Activated CD4-positive, alpha-beta T cell treated with anti-CD3 and anti-CD28 coated beads for 24 hours (primary cell): ENCODE results near the gene LAMC1.

ENCODE experiments used
- DNase-seq, 2 donors: peaks; one replicate each; pipeline ENCODE4 v3.0.0-alpha.2; 2020; ENCODE audit warnings: low read depth in 2 of 2

Gene LAMC1

DNA sequence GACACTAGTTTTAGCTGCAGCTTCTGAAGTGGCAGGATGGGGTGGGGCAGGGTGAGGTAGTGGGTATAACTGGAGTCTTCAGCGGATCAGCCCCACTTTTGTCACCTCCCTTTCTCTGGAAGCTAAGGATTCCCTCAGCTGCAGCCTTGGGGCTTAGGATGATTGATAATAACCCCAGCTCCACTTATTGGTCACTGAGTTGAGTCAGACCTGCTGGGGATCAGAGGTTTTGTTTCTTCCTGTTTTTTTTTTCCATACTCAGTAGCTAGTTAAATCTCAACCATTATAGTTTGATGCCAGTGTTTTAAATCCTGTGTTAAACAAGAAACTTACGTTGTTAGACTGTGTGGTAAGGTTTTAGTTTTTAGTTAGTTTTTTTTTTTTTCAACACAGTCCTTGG is 57.2 kb downstream of the LAMC1 start:
- DNase-seq: no peak

DNA sequence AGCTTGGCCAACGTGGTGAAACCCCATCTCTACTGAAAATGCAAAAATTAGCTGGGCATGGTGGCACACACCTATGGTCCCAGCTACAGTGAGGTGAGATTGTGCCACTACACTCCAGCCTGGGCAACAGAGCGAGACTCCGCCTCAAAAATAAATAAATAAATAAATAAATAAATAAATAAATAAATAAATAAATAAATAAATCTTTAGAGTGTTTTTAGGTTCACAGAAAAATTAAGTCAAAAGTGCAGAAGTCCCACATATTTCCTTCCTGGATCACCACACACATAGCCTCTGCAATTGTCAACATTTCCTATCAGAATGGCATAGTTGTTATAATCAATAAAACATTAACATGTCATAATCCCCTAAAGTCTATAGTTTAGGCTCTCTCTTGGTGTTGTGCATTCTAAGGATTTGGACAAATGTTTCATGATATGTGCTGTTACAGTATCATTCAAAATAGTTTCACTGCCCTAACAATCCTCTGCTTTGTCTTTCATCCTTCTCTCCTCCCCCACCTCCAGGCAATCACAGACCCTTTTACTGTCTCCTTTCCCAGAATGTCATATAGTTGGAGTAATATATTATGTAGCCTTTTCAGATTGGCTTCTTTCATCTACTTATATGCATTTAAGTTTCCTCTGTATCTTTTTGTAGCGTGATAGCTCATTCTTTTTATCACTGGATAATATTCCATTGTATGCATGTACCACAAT is 58.3 kb downstream of the LAMC1 start:
- DNase-seq: no peak

DNA sequence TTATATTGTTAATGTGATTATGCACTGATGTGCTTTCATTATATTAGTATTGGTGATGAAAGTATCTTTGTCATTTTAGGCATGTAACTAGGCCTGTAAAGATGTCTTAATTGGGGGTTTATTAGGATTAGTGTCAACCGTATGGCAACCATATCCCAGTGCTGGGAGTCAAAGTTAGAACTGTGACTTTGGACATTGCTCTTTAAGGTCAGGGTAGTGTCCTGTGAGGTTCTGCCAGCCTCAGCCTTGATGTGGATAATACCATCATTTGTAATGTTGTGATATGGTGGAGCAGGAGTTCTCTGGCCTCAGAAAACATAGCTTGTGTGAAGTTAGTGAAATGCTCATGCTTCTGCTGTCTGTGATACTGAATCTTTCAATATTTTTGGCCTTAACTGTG is 59.4 kb downstream of the LAMC1 start:
- DNase-seq: no peak

DNA sequence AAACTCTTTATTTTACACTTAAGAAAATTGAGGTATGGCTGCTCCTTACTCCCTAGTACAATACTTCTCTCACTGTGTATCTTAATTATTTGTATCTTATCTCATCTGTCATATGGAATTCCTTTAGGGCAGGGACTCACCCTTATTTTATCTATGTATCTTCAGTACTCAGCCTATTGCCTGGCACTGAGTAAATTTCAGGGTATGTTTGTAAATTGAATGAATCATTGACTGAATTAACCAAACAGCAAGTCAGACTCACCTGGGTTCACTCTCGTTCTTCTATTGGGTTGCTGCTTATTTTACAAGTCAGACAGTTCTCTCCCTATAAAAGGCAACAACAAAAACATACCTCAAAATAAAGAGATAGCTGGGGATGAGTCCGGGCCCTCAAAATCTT is 63.8 kb downstream of the LAMC1 start:
- no peak for DNase-seq

DNA sequence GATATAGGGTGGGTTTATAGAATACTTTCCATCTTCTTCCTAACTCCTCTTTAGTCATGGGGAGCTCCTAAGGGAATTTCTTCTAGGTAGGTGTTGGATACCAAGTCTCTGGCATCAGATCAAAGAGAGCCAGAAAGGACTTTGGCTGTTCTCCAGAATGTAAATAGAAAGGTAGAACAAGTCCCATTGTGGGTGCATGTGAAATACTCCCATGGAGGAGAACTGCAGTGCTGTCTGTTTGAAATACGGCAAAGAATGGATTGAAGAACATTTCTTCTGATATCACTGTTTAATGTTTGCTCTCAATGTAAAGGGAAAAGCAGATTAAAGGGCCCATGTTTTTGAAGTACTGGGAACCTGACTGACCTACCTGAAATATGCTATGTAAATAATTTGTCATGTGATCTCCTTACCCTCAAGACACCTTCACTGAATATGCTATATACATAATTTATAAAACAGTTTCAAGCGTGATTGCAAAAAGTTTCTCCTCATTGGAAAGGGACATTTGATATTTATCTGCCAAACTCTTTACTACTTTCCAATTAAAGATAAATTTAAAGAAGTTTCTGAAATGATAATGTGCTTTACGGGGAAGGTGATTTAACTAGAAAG is 65.9 kb downstream of the LAMC1 start:
- no peak for DNase-seq

DNA sequence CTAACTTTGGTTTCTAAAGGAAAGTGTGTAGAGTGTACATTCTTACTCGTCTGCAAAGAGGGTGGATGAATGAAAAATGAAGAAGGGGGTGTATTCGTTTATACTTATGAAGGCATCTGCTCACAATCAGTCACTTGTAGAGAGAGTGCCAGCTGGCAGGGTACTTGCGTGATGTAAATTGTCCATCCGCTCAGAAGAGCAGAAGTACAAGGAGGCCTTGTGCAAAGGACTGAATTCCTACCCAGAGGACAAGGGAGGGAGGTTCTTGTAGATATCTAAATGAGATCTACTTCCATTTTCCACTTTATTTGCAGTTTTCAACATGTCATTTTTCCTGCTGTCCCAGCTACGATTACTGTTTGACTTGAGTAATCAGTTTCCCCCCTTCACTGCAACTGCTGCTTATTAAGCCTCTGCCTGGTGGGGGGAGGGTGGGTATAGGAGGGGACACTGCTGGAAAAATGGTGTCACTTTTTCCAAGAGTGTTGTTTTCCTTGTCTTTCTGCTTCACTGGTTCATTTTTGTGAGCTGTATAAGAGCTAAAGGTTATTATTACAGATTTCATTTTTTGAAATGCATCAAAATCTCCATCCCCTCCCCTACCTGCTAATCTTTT is 67.3 kb downstream of the LAMC1 start:
- DNase-seq: no peak

DNA sequence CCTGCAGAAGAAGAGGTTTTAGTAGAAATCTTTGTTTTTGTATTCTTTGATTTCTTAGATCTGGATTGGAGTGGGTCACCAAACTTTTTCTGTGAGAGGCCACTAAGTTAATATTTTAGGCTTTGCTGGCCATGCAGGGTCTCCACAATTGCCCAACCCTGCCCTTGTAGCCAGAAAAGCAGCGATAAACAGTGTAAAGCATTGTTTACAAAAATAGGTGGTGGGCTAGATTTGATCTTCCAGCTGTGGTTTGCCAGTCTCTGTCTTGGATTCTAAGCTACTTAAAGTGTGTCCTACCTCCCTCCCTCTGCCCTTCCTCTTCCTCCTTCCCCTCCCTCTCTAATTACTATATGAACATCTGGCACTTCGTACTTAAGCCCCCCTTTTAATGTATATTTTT is 68.0 kb downstream of the LAMC1 start:
- DNase-seq: no peak

DNA sequence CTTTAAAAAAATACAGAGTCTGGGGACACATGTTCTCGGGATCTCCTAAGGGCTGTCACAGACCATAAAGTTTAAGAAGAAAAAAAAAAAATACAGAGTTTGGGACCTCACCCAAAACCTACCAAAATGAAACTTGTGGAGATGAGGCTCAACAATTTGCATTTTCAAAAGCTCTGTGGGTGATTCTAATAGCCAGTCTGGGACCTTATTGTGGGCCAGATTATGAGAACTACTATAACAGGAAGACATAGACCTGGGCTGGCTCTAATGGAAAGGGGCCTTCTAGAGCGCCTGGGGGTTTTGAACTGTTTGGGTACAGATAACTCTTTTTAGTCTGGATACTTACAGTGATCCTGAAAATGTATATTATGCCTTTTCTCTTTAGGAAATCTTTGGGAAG is 69.1 kb downstream of the LAMC1 start:
- DNase-seq: no peak

DNA sequence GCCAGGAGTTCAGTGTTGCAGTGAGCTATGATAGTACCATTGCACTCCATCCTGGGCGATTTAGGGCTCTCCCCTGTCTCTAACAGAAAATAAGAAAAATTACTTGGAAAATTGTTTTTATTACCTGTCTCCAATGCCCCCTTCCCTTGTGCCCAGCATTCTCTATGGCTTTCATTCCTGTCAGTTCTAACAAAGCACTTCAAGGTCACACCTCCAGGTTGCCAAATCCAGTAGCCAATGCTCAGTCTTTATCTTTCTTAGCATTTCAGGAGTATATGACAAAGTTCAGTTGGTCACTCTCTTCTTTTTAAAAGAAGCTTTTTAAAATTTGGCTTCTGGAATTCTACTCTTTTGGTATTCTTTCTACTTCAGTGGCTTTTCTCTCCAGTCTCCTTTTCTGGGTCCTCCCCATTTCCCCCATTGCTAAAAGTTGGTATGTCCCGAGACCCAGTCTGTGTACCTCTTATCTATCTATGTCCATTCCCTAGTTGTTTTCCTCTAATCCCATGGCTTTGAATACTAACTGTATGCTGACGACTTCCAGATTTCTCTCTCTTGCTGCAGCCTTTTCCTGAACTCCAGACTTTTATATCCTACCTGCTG is 69.9 kb downstream of the LAMC1 start:
- DNase-seq: no peak

DNA sequence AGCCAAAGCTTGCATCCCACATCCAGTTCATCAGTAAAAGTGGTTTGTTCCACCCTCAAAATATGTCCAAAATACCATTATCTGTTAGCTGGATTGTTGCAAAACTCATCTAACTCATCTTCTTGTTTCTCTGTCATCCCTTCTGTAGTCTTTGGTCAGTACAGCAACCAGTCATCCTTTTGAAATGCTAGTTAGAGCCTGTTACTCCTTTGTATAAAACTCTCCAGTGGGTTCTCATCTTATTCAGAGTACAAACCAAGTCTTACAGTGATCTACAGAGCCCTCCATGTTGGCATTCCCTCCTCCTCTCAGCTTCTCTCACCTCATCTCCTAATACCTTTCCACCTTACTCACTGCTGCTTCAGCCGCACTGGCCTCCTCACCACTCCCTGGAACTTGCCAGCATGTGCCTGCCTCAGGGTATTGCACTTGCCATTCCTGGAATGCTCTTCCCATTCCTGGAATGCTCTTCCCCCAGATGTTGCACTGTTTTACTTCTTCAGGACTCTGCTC is 70.6 kb downstream of the LAMC1 start:
- no peak for DNase-seq

DNA sequence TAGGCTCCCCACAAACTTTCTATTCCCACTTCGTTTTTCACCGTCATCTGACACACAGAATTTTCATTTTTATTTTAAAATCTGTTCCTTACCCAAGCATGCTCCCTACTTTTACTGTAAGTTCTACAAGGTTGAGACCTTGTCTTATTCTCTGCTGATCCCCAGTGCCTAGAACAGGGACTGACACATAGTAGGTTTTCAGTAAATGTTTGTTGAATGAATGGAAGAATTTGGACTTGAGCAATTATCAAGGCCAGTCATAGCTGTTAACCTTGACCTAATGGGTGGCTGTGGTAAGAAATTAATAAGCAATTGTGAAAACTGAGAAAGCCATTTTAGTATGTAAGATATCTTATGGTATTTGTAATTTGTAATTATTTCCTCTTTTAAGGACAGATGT is 71.1 kb downstream of the LAMC1 start:
- DNase-seq: no peak

DNA sequence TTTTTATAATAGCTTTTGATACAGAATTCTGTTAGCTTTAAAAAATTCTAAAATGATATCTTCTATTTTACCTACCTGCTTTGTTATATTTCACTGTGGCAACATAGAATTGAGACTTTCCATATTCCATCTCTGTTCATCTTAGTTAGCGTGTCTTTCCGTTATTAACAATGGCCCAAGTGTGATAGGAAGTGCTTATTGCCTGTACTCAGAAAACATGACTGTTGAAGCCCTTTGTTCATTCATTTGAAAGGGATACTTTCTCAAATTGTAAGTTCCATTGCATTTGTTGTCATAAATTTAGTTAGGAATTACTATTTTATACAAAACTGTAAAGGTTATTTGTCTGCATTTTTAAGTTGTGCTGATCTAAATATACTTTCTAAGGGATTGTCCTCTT is 73.1 kb downstream of the LAMC1 start:
- DNase-seq: no peak

DNA sequence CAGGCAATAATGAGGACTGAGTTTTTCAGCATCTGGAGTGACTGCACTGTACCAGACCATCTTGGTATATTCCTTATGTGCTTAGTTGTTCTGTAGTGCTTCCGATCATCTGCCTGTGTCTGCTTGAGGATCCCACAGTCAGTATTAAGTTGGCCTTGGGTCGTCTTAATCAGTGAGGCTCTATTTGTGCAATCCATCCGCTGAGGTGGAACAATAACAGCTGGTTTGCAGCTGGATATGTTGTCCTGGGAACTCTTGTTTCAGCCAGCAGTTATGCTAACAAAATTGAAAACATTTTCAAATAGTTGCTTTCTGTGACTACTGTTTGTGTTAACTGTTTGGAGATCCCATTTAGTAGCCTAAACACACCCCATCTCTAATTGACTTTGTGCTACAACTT is 73.7 kb downstream of the LAMC1 start:
- DNase-seq: no peak

DNA sequence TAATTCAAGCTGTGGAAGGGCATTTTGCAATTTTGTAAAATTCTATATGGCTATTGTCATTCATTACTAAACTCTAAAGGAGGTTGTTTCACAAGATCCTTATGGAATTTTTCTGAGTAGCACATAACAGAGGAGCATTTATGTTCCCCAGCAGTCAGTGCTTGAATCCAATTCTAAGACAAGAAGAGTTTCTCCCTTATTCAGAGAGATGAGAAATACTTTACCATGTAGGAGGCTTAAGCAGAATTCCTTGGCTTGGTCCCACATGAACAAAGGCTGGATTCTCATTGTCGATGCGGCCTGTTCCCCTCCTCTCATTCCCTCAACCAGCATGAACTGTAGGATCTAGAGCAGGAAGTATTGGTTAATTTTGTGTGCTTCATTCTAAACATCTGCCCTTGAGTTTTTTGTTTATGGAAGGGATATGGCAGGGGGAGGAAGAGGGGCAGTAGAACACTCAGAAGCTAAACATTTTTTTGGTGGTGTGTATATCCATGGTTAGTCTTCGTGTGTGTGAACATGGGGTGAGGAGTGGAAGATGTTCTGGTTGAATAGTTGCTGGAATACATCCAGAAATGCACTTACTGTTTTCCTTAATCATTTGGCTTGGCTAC is 74.3 kb downstream of the LAMC1 start:
- DNase-seq: no peak

DNA sequence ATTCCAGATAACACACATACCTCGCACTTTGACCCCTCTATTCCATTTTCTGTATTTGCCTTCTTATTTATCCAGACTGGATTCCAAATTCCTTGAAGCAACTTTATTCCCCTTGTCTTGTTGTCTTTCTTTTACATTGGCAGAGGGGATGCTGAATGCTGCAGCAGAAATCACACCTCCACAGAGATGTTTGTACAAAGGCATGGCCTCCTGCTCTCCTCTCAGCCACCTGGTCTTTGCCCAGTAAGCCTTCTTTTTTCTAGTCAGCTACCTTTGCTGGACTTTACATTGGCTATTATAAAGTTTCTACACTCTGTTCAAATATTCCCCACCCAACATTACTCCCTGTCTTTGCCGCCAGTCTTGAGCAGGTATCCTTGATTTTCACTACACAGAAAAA is 75.1 kb downstream of the LAMC1 start:
- DNase-seq: no peak

DNA sequence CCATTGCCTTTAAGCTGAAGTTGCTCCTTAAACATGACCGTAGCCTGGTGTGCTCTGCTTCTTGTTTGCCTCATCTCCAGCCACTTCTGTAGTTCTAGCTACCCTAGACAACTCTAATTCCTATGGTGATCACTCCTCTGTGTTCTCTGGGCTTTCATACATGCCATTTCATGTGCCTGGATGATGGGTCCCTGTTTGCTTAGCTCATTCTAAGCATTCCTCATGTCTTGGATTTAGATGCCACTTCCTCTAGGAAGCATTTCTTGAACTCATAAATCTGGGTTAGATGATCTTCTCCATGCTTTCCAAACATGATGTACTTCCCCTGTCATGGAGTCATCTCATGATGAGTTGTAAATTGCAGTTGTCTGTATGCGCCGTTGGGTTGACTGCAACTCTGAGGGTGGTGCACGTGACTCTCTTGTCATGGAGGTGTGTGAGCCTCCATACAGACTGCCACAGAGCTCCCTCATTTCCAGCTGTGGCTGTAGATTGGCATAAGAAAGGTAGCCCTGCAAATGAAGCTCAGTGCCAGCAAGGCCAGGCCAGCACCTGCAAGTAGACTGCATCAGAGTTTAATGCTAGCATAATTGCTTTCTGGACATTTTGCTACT is 77.2 kb downstream of the LAMC1 start:
- DNase-seq: no peak

DNA sequence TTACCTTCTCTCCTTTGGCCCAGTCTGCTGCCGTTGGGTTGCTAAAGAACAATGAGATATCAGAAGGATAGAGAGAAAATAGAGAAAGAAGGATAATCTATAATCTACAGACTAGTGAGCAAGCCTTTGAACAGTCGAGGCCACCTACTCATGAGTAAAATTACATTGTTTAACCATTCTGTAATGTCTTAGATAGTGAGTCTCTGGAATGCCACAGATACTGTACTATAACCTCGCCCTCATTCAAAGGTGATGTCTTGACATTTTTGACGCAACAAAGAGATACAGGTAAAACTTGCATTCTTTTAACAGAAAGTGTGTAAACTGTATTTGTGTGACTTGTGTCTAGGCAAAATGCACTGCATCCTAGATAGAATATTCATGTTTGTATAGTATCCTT is 77.9 kb downstream of the LAMC1 start:
- DNase-seq: no peak

DNA sequence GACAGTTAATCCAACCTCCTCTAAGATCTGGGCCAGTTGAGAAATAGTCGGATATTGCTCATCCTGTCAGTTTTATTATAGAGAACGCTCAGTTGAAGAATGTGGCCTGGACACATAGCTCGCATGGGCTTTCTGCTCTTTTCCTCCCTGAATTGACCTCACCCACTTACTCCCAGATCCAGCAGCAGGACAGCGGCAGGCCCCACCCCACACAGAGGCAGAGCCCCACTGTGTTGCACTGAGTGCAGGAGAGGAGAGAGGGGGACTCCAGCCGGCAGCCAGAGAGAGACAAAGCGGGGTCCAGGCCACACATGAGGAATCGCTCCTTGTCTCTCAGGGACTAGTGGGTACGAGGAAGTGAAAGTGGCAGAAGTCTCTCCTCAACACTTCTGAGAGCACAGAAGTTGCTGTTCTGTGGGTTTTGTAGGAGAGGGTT is 78.6 kb downstream of the LAMC1 start:
- no peak for DNase-seq

DNA sequence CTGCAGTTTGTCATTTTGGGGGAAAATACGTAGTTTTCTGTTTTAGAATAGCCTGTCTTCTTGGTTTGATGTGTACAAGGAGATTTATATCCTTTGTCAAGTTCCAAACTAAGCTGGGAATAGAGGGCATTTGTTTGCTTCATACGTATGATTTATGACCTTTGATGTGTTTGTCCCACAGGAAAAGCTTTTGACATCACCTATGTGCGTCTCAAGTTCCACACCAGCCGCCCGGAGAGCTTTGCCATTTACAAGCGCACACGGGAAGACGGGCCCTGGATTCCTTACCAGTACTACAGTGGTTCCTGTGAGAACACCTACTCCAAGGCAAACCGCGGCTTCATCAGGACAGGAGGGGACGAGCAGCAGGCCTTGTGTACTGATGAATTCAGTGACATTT is 79.9 kb downstream of the LAMC1 start:
- DNase-seq: no peak

DNA sequence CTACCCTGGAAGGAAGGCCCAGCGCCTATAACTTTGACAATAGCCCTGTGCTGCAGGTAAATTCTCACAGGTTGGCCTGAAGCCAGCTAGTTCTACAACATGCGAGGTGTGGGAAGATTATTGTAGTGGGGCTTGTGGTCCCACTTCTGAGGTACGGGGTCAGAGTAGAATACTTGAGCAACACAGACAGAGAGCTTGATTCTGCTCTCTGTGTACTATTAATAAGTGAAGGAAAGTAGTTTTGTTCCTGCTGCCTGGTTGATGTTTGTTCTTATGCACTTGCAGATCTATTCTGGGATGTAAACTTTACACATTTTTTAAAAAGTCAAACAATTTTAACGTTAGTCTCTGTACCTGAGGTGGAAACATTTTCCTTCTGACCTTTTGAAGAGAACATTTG is 80.4 kb downstream of the LAMC1 start:
- no peak for DNase-seq

DNA sequence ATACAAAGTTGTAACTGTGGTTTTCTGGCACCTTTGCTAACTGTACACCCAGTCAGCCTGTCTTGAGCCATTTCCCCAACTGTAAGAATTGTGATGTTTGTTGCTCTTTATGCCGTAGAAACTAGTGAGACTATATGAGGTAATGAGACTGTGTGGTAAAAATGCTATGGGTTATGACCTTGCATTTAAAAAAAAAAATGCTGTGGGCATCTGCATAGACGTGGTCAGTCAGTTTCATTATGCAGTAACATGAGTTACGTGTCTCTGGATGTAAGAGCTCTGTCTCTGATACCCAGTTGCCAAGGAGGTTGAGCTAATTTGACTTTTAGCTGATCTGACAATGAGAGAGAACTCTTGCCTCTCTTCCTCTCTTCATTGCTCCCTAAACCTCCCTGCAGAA is 82.2 kb downstream of the LAMC1 start:
- no peak for DNase-seq

DNA sequence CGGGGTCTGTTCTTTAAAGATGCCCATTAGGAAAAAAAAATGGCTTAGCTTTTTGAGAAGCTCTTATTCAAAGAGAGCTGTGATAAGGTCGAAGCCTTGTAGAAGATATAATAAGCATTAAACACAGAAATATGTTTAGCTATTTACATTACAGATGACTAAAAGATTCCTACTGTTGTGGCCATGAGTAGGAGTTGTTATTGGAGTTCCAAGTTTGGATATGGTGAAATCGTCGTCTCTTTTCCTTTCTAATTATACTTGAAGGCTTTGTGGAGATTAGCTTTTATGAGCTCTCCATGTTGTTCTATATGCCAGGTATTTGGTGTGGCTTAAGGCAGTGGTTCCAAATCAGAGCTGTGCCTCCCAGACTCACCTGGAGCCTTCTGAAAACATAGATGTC is 82.9 kb downstream of the LAMC1 start:
- no peak for DNase-seq
